Measurements from ENCODE around the gene KCTD18. TPM values are rescaled to one million over a fixed set of nuclear protein-coding genes. Genes with fewer than 3 reads are reported as not detected.
A peak's percentile ranks its signal among the peaks of the same experiment; 100 is the strongest.

KCTD18 gene
- total and polyA plus RNA-seq, 12 donors = 5.0 to 16.5 (median 9.9) TPM

GRCh38 chr2:200483729-200484198 lies 26.1 kb downstream of the KCTD18 start:
- 60% methylated on average over 4 of the region's 4 CpGs for WGBS, 2 donors
- H3K27ac ChIP-seq = no peak overlapping the region
- intact Hi-C loops (cut with DNase I) = loop anchor here in 1 of 10 donors (5.0 kb wide), 1 partner anchor 501 kb away; no protein-coding TSS in a partner anchor

GRCh38 chr2:200482194-200482593 lies 27.7 kb downstream of the KCTD18 start:
- intact Hi-C loops (cut with DNase I) = loop anchor here in 1 of 10 donors (5.0 kb wide), 1 partner anchor 500 kb away; no protein-coding TSS in a partner anchor
- no peak overlapping the region for H3K27ac ChIP-seq
- TF ChIP-seq, protein P1, sequence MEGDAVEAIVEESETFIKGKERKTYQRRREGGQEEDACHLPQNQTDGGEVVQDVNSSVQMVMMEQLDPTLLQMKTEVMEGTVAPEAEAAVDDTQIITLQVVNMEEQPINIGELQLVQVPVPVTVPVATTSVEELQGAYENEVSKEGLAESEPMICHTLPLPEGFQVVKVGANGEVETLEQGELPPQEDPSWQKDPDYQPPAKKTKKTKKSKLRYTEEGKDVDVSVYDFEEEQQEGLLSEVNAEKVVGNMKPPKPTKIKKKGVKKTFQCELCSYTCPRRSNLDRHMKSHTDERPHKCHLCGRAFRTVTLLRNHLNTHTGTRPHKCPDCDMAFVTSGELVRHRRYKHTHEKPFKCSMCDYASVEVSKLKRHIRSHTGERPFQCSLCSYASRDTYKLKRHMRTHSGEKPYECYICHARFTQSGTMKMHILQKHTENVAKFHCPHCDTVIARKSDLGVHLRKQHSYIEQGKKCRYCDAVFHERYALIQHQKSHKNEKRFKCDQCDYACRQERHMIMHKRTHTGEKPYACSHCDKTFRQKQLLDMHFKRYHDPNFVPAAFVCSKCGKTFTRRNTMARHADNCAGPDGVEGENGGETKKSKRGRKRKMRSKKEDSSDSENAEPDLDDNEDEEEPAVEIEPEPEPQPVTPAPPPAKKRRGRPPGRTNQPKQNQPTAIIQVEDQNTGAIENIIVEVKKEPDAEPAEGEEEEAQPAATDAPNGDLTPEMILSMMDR (IDR thresholded peaks at IDR 0.05) = no peak
- no peak overlapping the region for H3K4me3 ChIP-seq
- H3K27me3 ChIP-seq = no peaks in the 10 kb centered on the region
- ATAC-seq = no peak
- H3K36me3 ChIP-seq = peaks cover 0 to 32% (median 13%) of the 10 kb centered on the region in 9 donors
- peaks cover 0 to 6% (median 0%) of the 10 kb centered on the region in 9 donors for H3K4me1 ChIP-seq
- no peak for DNase-seq
- no peaks in the 10 kb centered on the region for H3K9me3 ChIP-seq

More at GRCh38 chr2:200483729-200484198, 26.1 kb downstream of the KCTD18 start:
- TF ChIP-seq, protein P1 (IDR thresholded peaks at IDR 0.05) = peak in 7 of 9 donors; percentile 12 to 47 (median 28)
- H3K4me1 ChIP-seq = peaks cover 0 to 5% (median 0%) of the 10 kb centered on the region in 9 donors
- H3K9me3 ChIP-seq = no peaks in the 10 kb centered on the region
- DNase-seq (no peak), ATAC-seq (peak in 2 of 8 donors; percentile 29 to 36)
- no peak overlapping the region for H3K4me3 ChIP-seq
- H3K27me3 ChIP-seq = no peaks in the 10 kb centered on the region
- peaks cover 0 to 20% (median 7%) of the 10 kb centered on the region in 9 donors for H3K36me3 ChIP-seq

- intact Hi-C loops (cut with DNase I) = loop anchor here (2.0 to 10.0 kb wide), 7 partner anchors 165 to 507 kb away; partner anchors contain the start of gene SPATS2L (in 3 of the 10)
- ATAC-seq = no peak
Measured at GRCh38 chr2:200479692-200480265, 30.1 kb downstream of the KCTD18 start.

DNA sequence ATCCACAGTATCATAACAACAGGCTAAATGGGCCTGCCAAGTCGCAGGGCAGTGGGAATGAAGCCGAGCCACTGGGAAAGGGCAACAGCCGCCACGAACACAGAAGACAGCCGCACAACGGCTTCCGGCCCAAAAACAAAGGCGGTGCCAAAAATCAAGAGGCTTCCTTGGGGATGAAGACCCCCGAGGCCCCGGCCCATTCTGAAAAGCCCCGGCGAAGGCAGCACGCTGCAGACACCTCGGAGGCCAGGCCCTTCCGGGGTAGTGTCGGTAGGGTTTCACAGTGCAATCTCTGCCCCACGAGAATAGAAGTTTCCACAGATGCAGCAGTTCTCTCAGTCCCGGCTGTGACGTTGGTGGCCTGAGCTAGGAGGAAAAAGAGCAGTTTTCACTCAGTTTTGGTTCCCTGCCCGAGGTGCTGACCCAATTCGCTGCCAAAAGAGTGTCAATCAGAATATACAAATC lies 32.2 kb downstream of the KCTD18 start:
- TF ChIP-seq, protein P1 (IDR thresholded peaks at IDR 0.05) = no peak
- Histone ChIP-seq H3K27ac (peak overlapping the region in 8 of 10 donors; percentile 41 to 78 (median 56)), H3K4me3 (peak overlapping the region in 7 of 10 donors; percentile 6 to 37 (median 28)), H3K9me3 (no peaks in the 10 kb centered on the region), H3K36me3 (peaks cover 0 to 73% (median 44%) of the 10 kb centered on the region in 9 donors), H3K27me3 (no peaks in the 10 kb centered on the region), H3K4me1 (peaks cover 0 to 6% (median 0%) of the 10 kb centered on the region in 9 donors)
- intact Hi-C loops (cut with DNase I) = loop anchor here in 6 of 10 donors (2.0 to 10.0 kb wide), 5 partner anchors 163 to 497 kb away; partner anchors contain the start of gene SPATS2L (in 3 of the 6)
- peak; percentile 74 to 91 (median 86) for ATAC-seq
- DNase-seq = peak; percentile 66 to 81
- WGBS, 2 donors = 70% methylated on average over 21 of the region's 21 CpGs

More at GRCh38 chr2:200479692-200480265, 30.1 kb downstream of the KCTD18 start:
- Histone ChIP-seq H3K27ac (no peak overlapping the region), H3K27me3 (no peaks in the 10 kb centered on the region), H3K4me1 (peaks cover 0 to 6% (median 0%) of the 10 kb centered on the region in 9 donors), H3K9me3 (no peaks in the 10 kb centered on the region), H3K4me3 (no peak overlapping the region), H3K36me3 (peaks cover 0 to 53% (median 28%) of the 10 kb centered on the region in 9 donors)
- TF ChIP-seq, protein P1 (IDR thresholded peaks at IDR 0.05) = no peak
- DNase-seq = no peak
- 68 to 72% methylated on average over 8 of the region's 8 CpGs for WGBS, 2 donors
